ENCODE measurements around the gene CTDP1.

DNA sequence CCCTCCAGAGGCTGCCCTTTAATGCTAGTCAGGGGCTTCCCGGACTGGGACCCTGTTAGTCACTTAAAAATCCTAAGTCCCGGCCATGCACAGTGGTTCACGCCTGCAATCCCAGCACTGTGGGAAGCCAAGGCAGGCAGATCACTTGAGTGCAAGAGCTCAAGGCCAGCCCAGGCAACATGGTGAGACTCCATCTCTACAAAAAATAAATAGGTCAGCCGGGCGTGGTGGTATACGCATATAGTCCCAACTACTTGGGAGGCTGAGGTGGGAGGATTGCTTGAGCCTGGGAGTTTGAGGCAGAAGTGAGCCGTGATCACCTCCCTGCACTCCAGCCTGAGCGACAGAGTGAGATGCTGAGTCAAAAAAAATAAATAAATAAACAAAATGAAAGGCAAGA lies 100.9 kb downstream of the CTDP1 start:
- TF ChIP-seq, protein P1, sequence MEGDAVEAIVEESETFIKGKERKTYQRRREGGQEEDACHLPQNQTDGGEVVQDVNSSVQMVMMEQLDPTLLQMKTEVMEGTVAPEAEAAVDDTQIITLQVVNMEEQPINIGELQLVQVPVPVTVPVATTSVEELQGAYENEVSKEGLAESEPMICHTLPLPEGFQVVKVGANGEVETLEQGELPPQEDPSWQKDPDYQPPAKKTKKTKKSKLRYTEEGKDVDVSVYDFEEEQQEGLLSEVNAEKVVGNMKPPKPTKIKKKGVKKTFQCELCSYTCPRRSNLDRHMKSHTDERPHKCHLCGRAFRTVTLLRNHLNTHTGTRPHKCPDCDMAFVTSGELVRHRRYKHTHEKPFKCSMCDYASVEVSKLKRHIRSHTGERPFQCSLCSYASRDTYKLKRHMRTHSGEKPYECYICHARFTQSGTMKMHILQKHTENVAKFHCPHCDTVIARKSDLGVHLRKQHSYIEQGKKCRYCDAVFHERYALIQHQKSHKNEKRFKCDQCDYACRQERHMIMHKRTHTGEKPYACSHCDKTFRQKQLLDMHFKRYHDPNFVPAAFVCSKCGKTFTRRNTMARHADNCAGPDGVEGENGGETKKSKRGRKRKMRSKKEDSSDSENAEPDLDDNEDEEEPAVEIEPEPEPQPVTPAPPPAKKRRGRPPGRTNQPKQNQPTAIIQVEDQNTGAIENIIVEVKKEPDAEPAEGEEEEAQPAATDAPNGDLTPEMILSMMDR (IDR thresholded peaks at IDR 0.05; ENCODE audit: low read depth, low read length, missing input control): no peak
- no peak for TF ChIP-seq RXRA (IDR thresholded peaks at IDR 0.05)
- TF ChIP-seq, protein P2, sequence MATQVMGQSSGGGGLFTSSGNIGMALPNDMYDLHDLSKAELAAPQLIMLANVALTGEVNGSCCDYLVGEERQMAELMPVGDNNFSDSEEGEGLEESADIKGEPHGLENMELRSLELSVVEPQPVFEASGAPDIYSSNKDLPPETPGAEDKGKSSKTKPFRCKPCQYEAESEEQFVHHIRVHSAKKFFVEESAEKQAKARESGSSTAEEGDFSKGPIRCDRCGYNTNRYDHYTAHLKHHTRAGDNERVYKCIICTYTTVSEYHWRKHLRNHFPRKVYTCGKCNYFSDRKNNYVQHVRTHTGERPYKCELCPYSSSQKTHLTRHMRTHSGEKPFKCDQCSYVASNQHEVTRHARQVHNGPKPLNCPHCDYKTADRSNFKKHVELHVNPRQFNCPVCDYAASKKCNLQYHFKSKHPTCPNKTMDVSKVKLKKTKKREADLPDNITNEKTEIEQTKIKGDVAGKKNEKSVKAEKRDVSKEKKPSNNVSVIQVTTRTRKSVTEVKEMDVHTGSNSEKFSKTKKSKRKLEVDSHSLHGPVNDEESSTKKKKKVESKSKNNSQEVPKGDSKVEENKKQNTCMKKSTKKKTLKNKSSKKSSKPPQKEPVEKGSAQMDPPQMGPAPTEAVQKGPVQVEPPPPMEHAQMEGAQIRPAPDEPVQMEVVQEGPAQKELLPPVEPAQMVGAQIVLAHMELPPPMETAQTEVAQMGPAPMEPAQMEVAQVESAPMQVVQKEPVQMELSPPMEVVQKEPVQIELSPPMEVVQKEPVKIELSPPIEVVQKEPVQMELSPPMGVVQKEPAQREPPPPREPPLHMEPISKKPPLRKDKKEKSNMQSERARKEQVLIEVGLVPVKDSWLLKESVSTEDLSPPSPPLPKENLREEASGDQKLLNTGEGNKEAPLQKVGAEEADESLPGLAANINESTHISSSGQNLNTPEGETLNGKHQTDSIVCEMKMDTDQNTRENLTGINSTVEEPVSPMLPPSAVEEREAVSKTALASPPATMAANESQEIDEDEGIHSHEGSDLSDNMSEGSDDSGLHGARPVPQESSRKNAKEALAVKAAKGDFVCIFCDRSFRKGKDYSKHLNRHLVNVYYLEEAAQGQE (IDR thresholded peaks at IDR 0.05): no peak
- TF ChIP-seq HNF4A (conservative IDR thresholded peaks at IDR 0.05): no peak
- no peak for TF ChIP-seq JUND (IDR thresholded peaks at IDR 0.05)
- TF ChIP-seq, protein P3, sequence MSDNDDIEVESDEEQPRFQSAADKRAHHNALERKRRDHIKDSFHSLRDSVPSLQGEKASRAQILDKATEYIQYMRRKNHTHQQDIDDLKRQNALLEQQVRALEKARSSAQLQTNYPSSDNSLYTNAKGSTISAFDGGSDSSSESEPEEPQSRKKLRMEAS (IDR thresholded peaks at IDR 0.05): no peak
- no peak for TF ChIP-seq SP1 (IDR thresholded peaks at IDR 0.05)
- TF ChIP-seq NR2F2 (IDR thresholded peaks at IDR 0.05): no peak
- no peak for TF ChIP-seq YY1 (IDR thresholded peaks at IDR 0.05)
- no peak for TF ChIP-seq RAD21 (IDR thresholded peaks at IDR 0.05)
- TF ChIP-seq, protein P4, sequence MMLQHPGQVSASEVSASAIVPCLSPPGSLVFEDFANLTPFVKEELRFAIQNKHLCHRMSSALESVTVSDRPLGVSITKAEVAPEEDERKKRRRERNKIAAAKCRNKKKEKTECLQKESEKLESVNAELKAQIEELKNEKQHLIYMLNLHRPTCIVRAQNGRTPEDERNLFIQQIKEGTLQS (IDR thresholded peaks at IDR 0.05): no peak
- no peak for TF ChIP-seq GABPA (IDR thresholded peaks at IDR 0.05 in 1 of 2, conservative IDR thresholded peaks at IDR 0.05 in 1 of 2)
- TF ChIP-seq, protein P5, sequence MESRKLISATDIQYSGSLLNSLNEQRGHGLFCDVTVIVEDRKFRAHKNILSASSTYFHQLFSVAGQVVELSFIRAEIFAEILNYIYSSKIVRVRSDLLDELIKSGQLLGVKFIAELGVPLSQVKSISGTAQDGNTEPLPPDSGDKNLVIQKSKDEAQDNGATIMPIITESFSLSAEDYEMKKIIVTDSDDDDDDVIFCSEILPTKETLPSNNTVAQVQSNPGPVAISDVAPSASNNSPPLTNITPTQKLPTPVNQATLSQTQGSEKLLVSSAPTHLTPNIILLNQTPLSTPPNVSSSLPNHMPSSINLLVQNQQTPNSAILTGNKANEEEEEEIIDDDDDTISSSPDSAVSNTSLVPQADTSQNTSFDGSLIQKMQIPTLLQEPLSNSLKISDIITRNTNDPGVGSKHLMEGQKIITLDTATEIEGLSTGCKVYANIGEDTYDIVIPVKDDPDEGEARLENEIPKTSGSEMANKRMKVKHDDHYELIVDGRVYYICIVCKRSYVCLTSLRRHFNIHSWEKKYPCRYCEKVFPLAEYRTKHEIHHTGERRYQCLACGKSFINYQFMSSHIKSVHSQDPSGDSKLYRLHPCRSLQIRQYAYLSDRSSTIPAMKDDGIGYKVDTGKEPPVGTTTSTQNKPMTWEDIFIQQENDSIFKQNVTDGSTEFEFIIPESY (IDR thresholded peaks at IDR 0.05): no peak
- TF ChIP-seq TAF1 (conservative IDR thresholded peaks at IDR 0.05): no peak

All from liver (tissue), 3 donors.